Keratinocyte (primary cell): ENCODE results near the gene DLG2. TPM values are rescaled to one million over a fixed set of nuclear protein-coding genes. Genes with fewer than 3 reads are reported as not detected.

Source experiments
- DNase-seq: peaks from one replicate; pipeline ENCODE4 v3.0.0-alpha.2; 2011; ENCODE audit warnings: low read depth, missing footprints, low spot score
- FAIRE-seq: peaks from 2 replicates; lab custom pipeline; 2011; peaks lifted over from hg19 to GRCh38; lab: Jason Lieb, UNC
- H2AFZ ChIP-seq: 2 replicates; pipeline ENCODE4 v1.6.0; 2012; ENCODE audit warnings: low read length, control low read depth, inconsistent platforms; ENCODE audit not compliant: control insufficient read depth
- H3K27ac ChIP-seq: 2 replicates; pipeline ENCODE4 v1.5.1; 2011; ENCODE audit warnings: low read length; ENCODE audit not compliant: control insufficient read depth, insufficient read depth
- H3K27me3 ChIP-seq: 3 replicates; pipeline ENCODE4 v1.6.0; 2011; ENCODE audit warnings: low read length; ENCODE audit not compliant: control insufficient read depth, insufficient read depth; ENCODE audit errors: extremely low read depth
- H3K36me3 ChIP-seq, 2 experiments: 2 replicates in 1 of 2; 3 replicates in 1 of 2; pipeline ENCODE4 v1.5.1; 2011; ENCODE audit warnings: low read length in 2 of 2, mild to moderate bottlenecking in 1 of 2; ENCODE audit not compliant: control insufficient read depth in 2 of 2, insufficient read depth in 2 of 2; ENCODE audit errors: extremely low read depth in 1 of 2
- H3K4me1 ChIP-seq: 3 replicates; pipeline ENCODE4 v1.5.1; 2011; ENCODE audit warnings: low read length; ENCODE audit not compliant: control insufficient read depth, insufficient read depth; ENCODE audit errors: extremely low read depth
- H3K4me2 ChIP-seq: 3 replicates; pipeline ENCODE4 v1.6.0; 2011; ENCODE audit warnings: low read depth, low read length; ENCODE audit not compliant: control insufficient read depth, insufficient read depth; ENCODE audit errors: extremely low read depth
- H3K4me3 ChIP-seq, 3 experiments: fragments of 200-600 bp in 1 of 3; sonication (generic) in 1 of 3; 2 replicates in 2 of 3; 3 replicates in 1 of 3; pipeline ENCODE4 v1.5.1; 2011 to 2016; ENCODE audit warnings: low read length in 3 of 3, mild to moderate bottlenecking in 3 of 3, control low read depth in 2 of 3, inconsistent platforms in 1 of 3, low read depth in 1 of 3, mixed read lengths in 1 of 3, mixed run types in 1 of 3, moderate library complexity in 1 of 3; ENCODE audit not compliant: control insufficient read depth in 2 of 3, insufficient read depth in 2 of 3; ENCODE audit errors: extremely low read depth in 1 of 3
- H3K79me2 ChIP-seq: 2 replicates; pipeline ENCODE4 v1.6.0; 2012; ENCODE audit warnings: low read length; ENCODE audit not compliant: control insufficient read depth, insufficient read depth
- H3K9ac ChIP-seq: 3 replicates; pipeline ENCODE4 v1.6.0; 2011; ENCODE audit warnings: low read length; ENCODE audit not compliant: control insufficient read depth, insufficient read depth; ENCODE audit errors: extremely low read depth
- H3K9me1 ChIP-seq: 3 replicates; pipeline ENCODE4 v1.6.0; 2011; ENCODE audit warnings: low read length; ENCODE audit not compliant: control insufficient read depth, insufficient read depth; ENCODE audit errors: extremely low read depth
- H3K9me3 ChIP-seq: 2 replicates; pipeline ENCODE4 v1.5.1; 2012; ENCODE audit warnings: low read depth, low read length; ENCODE audit not compliant: control insufficient read depth
- H4K20me1 ChIP-seq: 3 replicates; pipeline ENCODE4 v1.6.0; 2011; ENCODE audit warnings: low read length; ENCODE audit not compliant: control insufficient read depth, insufficient read depth; ENCODE audit errors: extremely low read depth
- EZH2 ChIP-seq: IDR thresholded peaks from one replicate; pipeline ENCODE4 v1.6.1; 2012; ENCODE audit warnings: inconsistent platforms, mild to moderate bottlenecking, low read length, moderate library complexity
- dilution Hi-C: fragments of 300-500 bp; cut with MboI; formaldehyde crosslinking; loops from one replicate; pipeline ENCODE4 v1.7.0; 2020; ENCODE audit warnings: low sequenced_read_pairs; ENCODE audit not compliant: extremely low pct_ligation_motif_present
- polyA plus RNA-seq, 5 experiments: library from polyadenylated mRNA; depleted of rRNA in 3 of 5; stranded (reverse) in 3 of 5; stranded (forward) in 1 of 5; unstranded in 1 of 5; fragments of >200 nt; gene quantifications; 1 replicate in 1 of 5; 2 replicates in 3 of 5; 3 replicates in 1 of 5; pipeline versions ENCODE4 v1.2.1 to v1.2.3, GENCODE V29; 2011 to 2012; ENCODE audit warnings: missing spikeins in 2 of 5, low read depth in 1 of 5, low replicate concordance in 1 of 5
- TF ChIP-seq, protein P1 (sequence below), 3 experiments: IDR thresholded peaks in 1 of 3; conservative IDR thresholded peaks in 1 of 3; optimal IDR thresholded peaks in 1 of 3; 2 replicates in 2 of 3; 3 replicates in 1 of 3; pipeline versions ENCODE3 to v1.5.1; 2011; ENCODE audit warnings: low read length in 3 of 3, mild to moderate bottlenecking in 3 of 3, moderate library complexity in 2 of 3, control low read depth in 1 of 3, inconsistent platforms in 1 of 3; ENCODE audit not compliant: insufficient read depth in 2 of 3; ENCODE audit errors: extremely low read depth in 1 of 3

The DLG2 gene
- polyA plus RNA-seq, 1 donor (not counting 4 experiments of a cell fraction or from before 2014, with no cell fraction given): 0.55 TPM

DNA sequence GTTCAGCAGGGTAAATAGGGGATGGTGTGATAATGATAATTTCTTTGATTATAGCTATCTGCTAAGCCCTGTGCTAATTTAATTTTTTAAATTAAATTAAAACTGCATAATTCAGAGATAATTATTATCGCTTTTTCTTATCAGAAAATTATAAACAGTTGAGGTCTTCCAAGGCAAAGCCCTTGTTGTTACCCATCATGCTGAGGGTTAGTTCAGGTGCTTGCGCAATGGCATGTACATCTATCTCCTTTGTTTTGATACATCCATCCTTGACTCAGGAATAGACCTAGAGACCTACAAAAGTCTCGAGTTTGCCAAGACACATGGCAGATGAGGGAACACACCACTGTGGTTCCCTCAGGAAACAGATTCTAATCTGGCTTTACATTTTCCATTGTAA is 737.6 kb downstream of the DLG2 start:
- no peak overlapping the region for H3K4me3 ChIP-seq
- dilution Hi-C loops: no loop called here
- H3K79me2 ChIP-seq: no peaks in the 10 kb centered on the region
- no peaks in the 10 kb centered on the region for H3K27me3 ChIP-seq
- H3K9me1 ChIP-seq: no peaks in the 10 kb centered on the region
- no peak for DNase-seq
- FAIRE-seq: no peak
- no peak overlapping the region for H2AFZ ChIP-seq
- H3K4me1 ChIP-seq: no peaks in the 10 kb centered on the region
- TF ChIP-seq, protein P1, sequence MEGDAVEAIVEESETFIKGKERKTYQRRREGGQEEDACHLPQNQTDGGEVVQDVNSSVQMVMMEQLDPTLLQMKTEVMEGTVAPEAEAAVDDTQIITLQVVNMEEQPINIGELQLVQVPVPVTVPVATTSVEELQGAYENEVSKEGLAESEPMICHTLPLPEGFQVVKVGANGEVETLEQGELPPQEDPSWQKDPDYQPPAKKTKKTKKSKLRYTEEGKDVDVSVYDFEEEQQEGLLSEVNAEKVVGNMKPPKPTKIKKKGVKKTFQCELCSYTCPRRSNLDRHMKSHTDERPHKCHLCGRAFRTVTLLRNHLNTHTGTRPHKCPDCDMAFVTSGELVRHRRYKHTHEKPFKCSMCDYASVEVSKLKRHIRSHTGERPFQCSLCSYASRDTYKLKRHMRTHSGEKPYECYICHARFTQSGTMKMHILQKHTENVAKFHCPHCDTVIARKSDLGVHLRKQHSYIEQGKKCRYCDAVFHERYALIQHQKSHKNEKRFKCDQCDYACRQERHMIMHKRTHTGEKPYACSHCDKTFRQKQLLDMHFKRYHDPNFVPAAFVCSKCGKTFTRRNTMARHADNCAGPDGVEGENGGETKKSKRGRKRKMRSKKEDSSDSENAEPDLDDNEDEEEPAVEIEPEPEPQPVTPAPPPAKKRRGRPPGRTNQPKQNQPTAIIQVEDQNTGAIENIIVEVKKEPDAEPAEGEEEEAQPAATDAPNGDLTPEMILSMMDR (optimal IDR thresholded peaks at IDR 0.05 in 1 of 3, IDR thresholded peaks at IDR 0.05 in 1 of 3, conservative IDR thresholded peaks at IDR 0.05 in 1 of 3; ENCODE audit: extremely low read depth in 1 of 3, insufficient read depth in 2 of 3, low read length in 3 of 3): no peak
- TF ChIP-seq EZH2: no peak
- no peaks in the 10 kb centered on the region for H4K20me1 ChIP-seq
- no peak overlapping the region for H3K27ac ChIP-seq
- no peak overlapping the region for H3K4me2 ChIP-seq
- H3K36me3 ChIP-seq: no peaks in the 10 kb centered on the region
- no peaks in the 10 kb centered on the region for H3K9me3 ChIP-seq
- no peak overlapping the region for H3K9ac ChIP-seq

GRCh38 chr11:84887055-84887629 is 740.0 kb downstream of the DLG2 start:
- Histone ChIP-seq H3K4me3 (no peak overlapping the region), H3K9ac (no peak overlapping the region), H3K27me3 (no peaks in the 10 kb centered on the region), H3K9me1 (no peaks in the 10 kb centered on the region), H3K4me2 (no peak overlapping the region), H2AFZ (no peak overlapping the region), H3K27ac (no peak overlapping the region), H3K4me1 (no peaks in the 10 kb centered on the region), H3K36me3 (no peaks in the 10 kb centered on the region), H4K20me1 (no peaks in the 10 kb centered on the region), H3K9me3 (no peaks in the 10 kb centered on the region), H3K79me2 (no peaks in the 10 kb centered on the region)
- TF ChIP-seq, protein P1 (optimal IDR thresholded peaks at IDR 0.05 in 1 of 3, IDR thresholded peaks at IDR 0.05 in 1 of 3, conservative IDR thresholded peaks at IDR 0.05 in 1 of 3; ENCODE audit: extremely low read depth in 1 of 3, insufficient read depth in 2 of 3, low read length in 3 of 3): no peak
- no peak for TF ChIP-seq EZH2
- FAIRE-seq (no peak), DNase-seq (no peak)
- dilution Hi-C loops: no loop called here
